ENCODE results near the gene MRPL16. TPM values are rescaled to one million over a fixed set of nuclear protein-coding genes. Genes with fewer than 3 reads are reported as not detected.

MRPL16 gene
- total RNA-seq, 1 experiment from 2014 or later: 78.9 TPM

DNA sequence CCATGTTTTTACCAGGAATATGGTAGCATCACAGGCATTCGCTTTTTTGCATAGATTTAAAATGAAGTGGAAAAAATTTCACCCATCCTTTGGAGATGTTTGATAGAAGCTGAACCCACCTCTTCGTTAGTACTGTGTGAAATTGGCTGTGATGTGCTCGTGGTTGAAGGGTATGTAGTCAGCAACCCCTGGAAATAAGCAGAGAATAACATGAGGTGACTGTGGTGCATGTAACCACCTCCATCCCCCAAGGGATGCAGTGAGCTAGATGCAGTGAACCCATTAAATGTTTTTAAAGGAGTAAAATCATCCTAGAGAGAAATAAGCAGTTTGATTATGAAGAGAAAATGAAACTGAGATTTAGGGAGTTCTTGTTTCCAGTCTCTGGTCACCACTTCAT is 18.8 kb upstream of the MRPL16 start:
- ATAC-seq (no peak), DNase-seq (ENCODE audit: low spot score) (no peak)
- TF ChIP-seq ZNF512 (CRISPR knock-in tag; IDR thresholded peaks at IDR 0.05; ENCODE audit: borderline replicate concordance) (no peak), ZNF232 (CRISPR knock-in tag; IDR thresholded peaks at IDR 0.05) (no peak), ZNF671 (CRISPR knock-in tag; IDR thresholded peaks at IDR 0.05) (no peak), CBFB (CRISPR knock-in tag; IDR thresholded peaks at IDR 0.05; ENCODE audit: low read depth) (no peak), RORB (CRISPR knock-in tag; IDR thresholded peaks at IDR 0.05) (no peak), NFYB (CRISPR knock-in tag; conservative IDR thresholded peaks at IDR 0.05; ENCODE audit: low read depth) (no peak)
- TF ChIP-seq, protein P1, sequence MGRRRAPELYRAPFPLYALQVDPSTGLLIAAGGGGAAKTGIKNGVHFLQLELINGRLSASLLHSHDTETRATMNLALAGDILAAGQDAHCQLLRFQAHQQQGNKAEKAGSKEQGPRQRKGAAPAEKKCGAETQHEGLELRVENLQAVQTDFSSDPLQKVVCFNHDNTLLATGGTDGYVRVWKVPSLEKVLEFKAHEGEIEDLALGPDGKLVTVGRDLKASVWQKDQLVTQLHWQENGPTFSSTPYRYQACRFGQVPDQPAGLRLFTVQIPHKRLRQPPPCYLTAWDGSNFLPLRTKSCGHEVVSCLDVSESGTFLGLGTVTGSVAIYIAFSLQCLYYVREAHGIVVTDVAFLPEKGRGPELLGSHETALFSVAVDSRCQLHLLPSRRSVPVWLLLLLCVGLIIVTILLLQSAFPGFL (CRISPR knock-in tag; IDR thresholded peaks at IDR 0.05; ENCODE audit: borderline replicate concordance): no peak
- TF ChIP-seq, protein P2, sequence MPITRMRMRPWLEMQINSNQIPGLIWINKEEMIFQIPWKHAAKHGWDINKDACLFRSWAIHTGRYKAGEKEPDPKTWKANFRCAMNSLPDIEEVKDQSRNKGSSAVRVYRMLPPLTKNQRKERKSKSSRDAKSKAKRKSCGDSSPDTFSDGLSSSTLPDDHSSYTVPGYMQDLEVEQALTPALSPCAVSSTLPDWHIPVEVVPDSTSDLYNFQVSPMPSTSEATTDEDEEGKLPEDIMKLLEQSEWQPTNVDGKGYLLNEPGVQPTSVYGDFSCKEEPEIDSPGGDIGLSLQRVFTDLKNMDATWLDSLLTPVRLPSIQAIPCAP (CRISPR knock-in tag; IDR thresholded peaks at IDR 0.05): no peak
- Mint-ChIP-seq H3K27ac (no peak overlapping the region; the same call in 1 of the 2 replicates), H3K9me3 (peaks cover 5% of the 10 kb centered on the region), H3K4me3 (no peak overlapping the region), H3K4me1 (no peaks in the 10 kb centered on the region), H3K27me3 (ENCODE audit: low read depth) (no peaks in the 10 kb centered on the region), H3K36me3 (no peaks in the 10 kb centered on the region)
- CTCF ChIA-PET: no interaction called here
- POLR2A ChIA-PET: no interaction called here

GRCh38 chr11:59822989-59823566 is 12.5 kb upstream of the MRPL16 start:
- ChIA-PET CTCF (interaction anchor here (0.6 to 1.0 kb wide), 2 partner anchors 96 to 141 kb away, joined by 3 to 15 read pairs; partner anchors contain the start of gene OOSP4A), POLR2A (no interaction called here)
- H3K36me3 Mint-ChIP-seq: no peaks in the 10 kb centered on the region
- DNase-seq (ENCODE audit: low spot score) (peak; percentile 16), ATAC-seq (peak; percentile 59; the same call in 1 of the 2 replicates)
- peaks cover 5% of the 10 kb centered on the region for H3K9me3 Mint-ChIP-seq
- no peak overlapping the region; the same call in 1 of the 2 replicates for H3K27ac Mint-ChIP-seq
- no peak overlapping the region for H3K4me3 Mint-ChIP-seq
- H3K4me1 Mint-ChIP-seq: peaks cover 19% of the 10 kb centered on the region
- no peaks in the 10 kb centered on the region for H3K27me3 Mint-ChIP-seq (ENCODE audit: low read depth)
- TF ChIP-seq, protein P3, sequence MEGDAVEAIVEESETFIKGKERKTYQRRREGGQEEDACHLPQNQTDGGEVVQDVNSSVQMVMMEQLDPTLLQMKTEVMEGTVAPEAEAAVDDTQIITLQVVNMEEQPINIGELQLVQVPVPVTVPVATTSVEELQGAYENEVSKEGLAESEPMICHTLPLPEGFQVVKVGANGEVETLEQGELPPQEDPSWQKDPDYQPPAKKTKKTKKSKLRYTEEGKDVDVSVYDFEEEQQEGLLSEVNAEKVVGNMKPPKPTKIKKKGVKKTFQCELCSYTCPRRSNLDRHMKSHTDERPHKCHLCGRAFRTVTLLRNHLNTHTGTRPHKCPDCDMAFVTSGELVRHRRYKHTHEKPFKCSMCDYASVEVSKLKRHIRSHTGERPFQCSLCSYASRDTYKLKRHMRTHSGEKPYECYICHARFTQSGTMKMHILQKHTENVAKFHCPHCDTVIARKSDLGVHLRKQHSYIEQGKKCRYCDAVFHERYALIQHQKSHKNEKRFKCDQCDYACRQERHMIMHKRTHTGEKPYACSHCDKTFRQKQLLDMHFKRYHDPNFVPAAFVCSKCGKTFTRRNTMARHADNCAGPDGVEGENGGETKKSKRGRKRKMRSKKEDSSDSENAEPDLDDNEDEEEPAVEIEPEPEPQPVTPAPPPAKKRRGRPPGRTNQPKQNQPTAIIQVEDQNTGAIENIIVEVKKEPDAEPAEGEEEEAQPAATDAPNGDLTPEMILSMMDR (IDR thresholded peaks at IDR 0.05): peak; percentile 40; the same call in 1 of the 2 replicates
- TF ChIP-seq AFF4 (CRISPR knock-in tag; IDR thresholded peaks at IDR 0.05; ENCODE audit: borderline replicate concordance): no peak

GRCh38 chr11:59818572-59818971 is 8.0 kb upstream of the MRPL16 start:
- DNase-seq (ENCODE audit: low spot score) (no peak), ATAC-seq (no peak)
- H3K36me3 Mint-ChIP-seq: no peaks in the 10 kb centered on the region
- H3K27ac Mint-ChIP-seq: no peak overlapping the region
- peaks cover 57% of the 10 kb centered on the region for H3K4me1 Mint-ChIP-seq
- H3K27me3 Mint-ChIP-seq (ENCODE audit: low read depth): no peaks in the 10 kb centered on the region
- H3K9me3 Mint-ChIP-seq: no peaks in the 10 kb centered on the region; the same call in 1 of the 2 replicates
- CTCF ChIA-PET: interaction anchor here (1.6 kb wide), 1 partner anchor 101 kb away, joined by 4 read pairs; no protein-coding TSS in a partner anchor
- TF ChIP-seq ZNF423 (CRISPR knock-in tag; IDR thresholded peaks at IDR 0.05): no peak
- TF ChIP-seq, protein P4, sequence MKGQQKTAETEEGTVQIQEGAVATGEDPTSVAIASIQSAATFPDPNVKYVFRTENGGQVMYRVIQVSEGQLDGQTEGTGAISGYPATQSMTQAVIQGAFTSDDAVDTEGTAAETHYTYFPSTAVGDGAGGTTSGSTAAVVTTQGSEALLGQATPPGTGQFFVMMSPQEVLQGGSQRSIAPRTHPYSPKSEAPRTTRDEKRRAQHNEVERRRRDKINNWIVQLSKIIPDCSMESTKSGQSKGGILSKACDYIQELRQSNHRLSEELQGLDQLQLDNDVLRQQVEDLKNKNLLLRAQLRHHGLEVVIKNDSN (CRISPR knock-in tag; IDR thresholded peaks at IDR 0.05): no peak
- no peak for TF ChIP-seq FOXJ3 (CRISPR knock-in tag; IDR thresholded peaks at IDR 0.05; ENCODE audit: borderline replicate concordance)
- no peak for TF ChIP-seq AFF4 (CRISPR knock-in tag; IDR thresholded peaks at IDR 0.05; ENCODE audit: borderline replicate concordance)
- TF ChIP-seq CREM (CRISPR knock-in tag; IDR thresholded peaks at IDR 0.05): no peak
- TF ChIP-seq GABPB1 (CRISPR knock-in tag; IDR thresholded peaks at IDR 0.05): no peak
- TF ChIP-seq, protein P2 (CRISPR knock-in tag; IDR thresholded peaks at IDR 0.05): no peak
- H3K4me3 Mint-ChIP-seq: no peak overlapping the region
- POLR2A ChIA-PET: no interaction called here
